ENCODE results near the gene ZNF273. TPM values are rescaled to one million over a fixed set of nuclear protein-coding genes. Genes with fewer than 3 reads are reported as not detected.

Gene ZNF273
- total and polyA plus RNA-seq, 4 donors = 3.0 to 15.7 (median 8.7) TPM

- 4 to 11% methylated on average over 1 of the region's 1 CpG for WGBS, 2 donors
- peaks cover 0 to 10% (median 7%) of the 10 kb centered on the region in 3 donors for H3K27me3 ChIP-seq (ENCODE audit: control insufficient read depth in 3 of 3, insufficient read depth in 3 of 3, low read length in 2 of 3)
- H3K9ac ChIP-seq (ENCODE audit: insufficient read depth in 1 of 2, low read length in 2 of 2) = no peak overlapping the region
- no peaks in the 10 kb centered on the region for H3K36me3 ChIP-seq (ENCODE audit: control insufficient read depth in 4 of 4, insufficient read depth in 4 of 4, low read length in 4 of 4)
- peak in 2 of 3 donors; percentile 71 to 74 for DNase-seq
- no peak overlapping the region for H3K27ac ChIP-seq (ENCODE audit: low read depth in 1 of 2, low read length in 1 of 2)
- H3K4me3 ChIP-seq = no peak overlapping the region
- ATAC-seq (ENCODE audit: insufficient read depth, low FRiP score) = peak; percentile 85
- no peaks in the 10 kb centered on the region for H3K9me3 ChIP-seq (ENCODE audit: control insufficient read depth in 4 of 4, insufficient read depth in 3 of 4, low read length in 3 of 4)
- peaks cover 0 to 8% (median 0%) of the 10 kb centered on the region in 5 donors for H3K4me1 ChIP-seq (ENCODE audit: control insufficient read depth in 5 of 5, insufficient read depth in 5 of 5, low read length in 5 of 5)
- TF ChIP-seq CTCF (IDR thresholded peaks at IDR 0.05; ENCODE audit: control extremely low read depth, extremely low read depth) = peak; percentile 77
These were observed 48.3 kb downstream of the ZNF273 start for GRCh38 chr7:64951250-64951848.

DNA sequence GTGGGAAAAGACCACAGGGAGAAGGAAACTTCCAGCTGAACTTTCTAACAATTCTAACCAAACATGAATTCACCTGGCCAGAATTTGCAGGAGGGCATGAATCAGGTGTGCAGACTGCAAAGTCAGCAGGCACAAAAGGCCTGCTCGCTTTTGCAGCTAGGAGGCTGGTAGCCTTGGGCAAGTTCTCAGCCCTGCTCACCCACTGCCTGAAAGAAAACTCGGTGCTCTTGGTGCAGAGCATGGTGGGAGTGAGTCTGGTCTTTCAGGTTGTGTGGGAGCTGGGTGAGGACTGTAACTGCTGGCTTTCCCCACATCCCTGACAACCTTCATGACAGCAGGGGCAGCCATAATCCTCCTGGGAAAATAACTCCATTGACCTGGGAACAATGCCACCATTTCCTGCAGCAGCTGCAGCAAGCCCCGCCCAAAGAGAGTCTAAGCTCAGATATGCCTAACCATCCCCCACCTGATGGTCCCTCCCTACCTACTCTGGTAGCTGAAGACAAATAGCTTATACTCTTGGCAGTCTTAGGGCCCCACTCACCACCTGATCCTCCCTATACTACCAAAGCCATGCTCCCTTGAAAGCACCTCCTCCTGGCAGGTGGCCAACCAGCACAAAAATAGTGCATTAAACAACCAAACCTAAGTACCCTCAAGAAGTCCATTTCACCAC, 56.1 kb downstream of the ZNF273 start:
- no peaks in the 10 kb centered on the region for H3K36me3 ChIP-seq (ENCODE audit: control insufficient read depth in 4 of 4, insufficient read depth in 4 of 4, low read length in 4 of 4)
- H3K4me3 ChIP-seq = no peak overlapping the region
- H3K9ac ChIP-seq (ENCODE audit: insufficient read depth in 1 of 2, low read length in 2 of 2) = no peak overlapping the region
- no peaks in the 10 kb centered on the region for H3K27me3 ChIP-seq (ENCODE audit: control insufficient read depth in 3 of 3, insufficient read depth in 3 of 3, low read length in 2 of 3)
- no peaks in the 10 kb centered on the region for H3K4me1 ChIP-seq (ENCODE audit: control insufficient read depth in 5 of 5, insufficient read depth in 5 of 5, low read length in 5 of 5)
- no peak for TF ChIP-seq CTCF (IDR thresholded peaks at IDR 0.05; ENCODE audit: control extremely low read depth, extremely low read depth)
- ATAC-seq (ENCODE audit: insufficient read depth, low FRiP score) (no peak), DNase-seq (peak in 1 of 3 donors; percentile 14)
- H3K9me3 ChIP-seq (ENCODE audit: control insufficient read depth in 4 of 4, insufficient read depth in 3 of 4, low read length in 3 of 4) = no peaks in the 10 kb centered on the region
- 86 to 87% methylated on average over 3 of the region's 3 CpGs for WGBS, 2 donors
- H3K27ac ChIP-seq (ENCODE audit: low read depth in 1 of 2, low read length in 1 of 2) = no peak overlapping the region

GRCh38 chr7:64965594-64965993, 62.5 kb downstream of the ZNF273 start:
- Histone ChIP-seq H3K36me3 (ENCODE audit: control insufficient read depth in 4 of 4, insufficient read depth in 4 of 4, low read length in 4 of 4) (no peaks in the 10 kb centered on the region), H3K27ac (ENCODE audit: low read depth in 1 of 2, low read length in 1 of 2) (no peak overlapping the region), H3K9me3 (ENCODE audit: control insufficient read depth in 4 of 4, insufficient read depth in 3 of 4, low read length in 3 of 4) (peaks cover 0 to 2% (median 0%) of the 10 kb centered on the region in 4 donors), H3K9ac (ENCODE audit: insufficient read depth in 1 of 2, low read length in 2 of 2) (no peak overlapping the region), H3K4me1 (ENCODE audit: control insufficient read depth in 5 of 5, insufficient read depth in 5 of 5, low read length in 5 of 5) (no peaks in the 10 kb centered on the region), H3K27me3 (ENCODE audit: control insufficient read depth in 3 of 3, insufficient read depth in 3 of 3, low read length in 2 of 3) (no peaks in the 10 kb centered on the region), H3K4me3 (no peak overlapping the region)
- no peak for ATAC-seq (ENCODE audit: insufficient read depth, low FRiP score)
- no peak for TF ChIP-seq CTCF (IDR thresholded peaks at IDR 0.05; ENCODE audit: control extremely low read depth, extremely low read depth)
- DNase-seq = no peak
